H1 (cell line): Measurements from ENCODE around the gene HHAT. TPM values are rescaled to one million over a fixed set of nuclear protein-coding genes. Genes with fewer than 3 reads are reported as not detected.

ENCODE experiments used
- CTCF ChIA-PET: fragments of 300-600 bp; sonication (Branson Sonifier 250); formaldehyde crosslinking; loops from one replicate; lab custom pipeline; 2021; ENCODE audit not compliant: partially characterized antibody; lab: Charles Lee
- POLR2A ChIA-PET: fragments of 300-600 bp; sonication (Branson Sonifier 250); formaldehyde crosslinking; loops from one replicate; lab custom pipeline; 2021; ENCODE audit warnings: inconsistent platforms; ENCODE audit not compliant: partially characterized antibody; lab: Charles Lee
- DNase-seq, 2 experiments: peaks; one replicate each; pipeline versions ENCODE4 v3.0.0 to v3.0.0-alpha.2; 2010 to 2022; ENCODE audit warnings: low spot score in 2 of 2, low read depth in 1 of 2, mixed read lengths in 1 of 2
- FAIRE-seq: peaks from 2 replicates; lab custom pipeline; 2011; peaks lifted over from hg19 to GRCh38; lab: Jason Lieb, UNC
- H2AFZ ChIP-seq: 2 replicates; pipeline ENCODE4 v1.8.1; 2012; ENCODE audit warnings: low read length, inconsistent platforms
- H2AK5ac ChIP-seq: 2 replicates; pipeline ENCODE4 v1.6.1; 2013; ENCODE audit warnings: low read depth, low read length
- H2BK120ac ChIP-seq: replicated peaks from 2 replicates; pipeline ENCODE3; 2013; ENCODE audit warnings: low read depth, low read length, inconsistent platforms
- H2BK12ac ChIP-seq: 2 replicates; pipeline ENCODE4 v1.6.1; 2013; ENCODE audit warnings: low read depth, low read length
- H2BK15ac ChIP-seq: 2 replicates; pipeline ENCODE4 v1.6.1; 2013; ENCODE audit warnings: low read length
- H2BK20ac ChIP-seq: 2 replicates; pipeline ENCODE4 v1.6.1; 2013; ENCODE audit warnings: low read length
- H2BK5ac ChIP-seq: 2 replicates; pipeline ENCODE4 v1.6.1; 2013; ENCODE audit warnings: low read depth, low read length
- H3K14ac ChIP-seq: 2 replicates; pipeline ENCODE4 v1.6.1; 2013; ENCODE audit warnings: inconsistent platforms; ENCODE audit not compliant: insufficient read length
- H3K18ac ChIP-seq: 2 replicates; pipeline ENCODE4 v1.6.1; 2013; ENCODE audit warnings: low read length; ENCODE audit errors: extremely low read depth
- H3K23ac ChIP-seq: 2 replicates; pipeline ENCODE4 v1.6.1; 2013; ENCODE audit warnings: inconsistent platforms; ENCODE audit not compliant: insufficient read length
- H3K23me2 ChIP-seq: 2 replicates; pipeline ENCODE4 v1.6.1; 2013; ENCODE audit warnings: low read depth, low read length
- H3K27ac ChIP-seq: 2 replicates; pipeline ENCODE4 v1.6.1; 2011; ENCODE audit warnings: low read depth, low read length, inconsistent platforms
- H3K27me3 ChIP-seq, 4 experiments: replicated peaks in 1 of 4; 1 replicate in 1 of 4; 2 replicates in 3 of 4; pipeline versions ENCODE4 v1.6.1 to v1.8.1; 2011 to 2013; ENCODE audit warnings: low read length in 3 of 4, mild to moderate bottlenecking in 3 of 4, inconsistent platforms in 2 of 4, mixed read lengths in 2 of 4, moderate library complexity in 1 of 4; ENCODE audit not compliant: control insufficient read depth in 3 of 4, insufficient read depth in 3 of 4; ENCODE audit errors: extremely low read depth in 1 of 4
- H3K36me3 ChIP-seq, 4 experiments: 2 replicates each; pipeline versions ENCODE4 v1.6.1 to v1.8.1; 2011 to 2013; ENCODE audit warnings: mild to moderate bottlenecking in 4 of 4, low read length in 3 of 4, moderate library complexity in 2 of 4, control low read depth in 1 of 4, inconsistent platforms in 1 of 4; ENCODE audit not compliant: insufficient read depth in 4 of 4, control insufficient read depth in 2 of 4
- H3K4ac ChIP-seq: replicated peaks from 2 replicates; pipeline ENCODE3; 2013; ENCODE audit warnings: low read length, low read depth, mixed read lengths, inconsistent platforms; ENCODE audit not compliant: insufficient read length
- H3K4me1 ChIP-seq, 4 experiments: replicated peaks in 1 of 4; 1 replicate in 1 of 4; 2 replicates in 3 of 4; pipeline versions ENCODE4 v1.6.1 to v1.8.1; 2011 to 2013; ENCODE audit warnings: low read length in 3 of 4, inconsistent platforms in 2 of 4, mixed read lengths in 1 of 4; ENCODE audit not compliant: insufficient read depth in 4 of 4, control insufficient read depth in 3 of 4
- H3K4me2 ChIP-seq, 2 experiments: 2 replicates each; pipeline versions ENCODE4 v1.6.1 to v1.8.1; 2011 to 2013; ENCODE audit warnings: low read depth in 2 of 2, low read length in 2 of 2, control low read depth in 1 of 2, inconsistent platforms in 1 of 2, mild to moderate bottlenecking in 1 of 2; ENCODE audit not compliant: insufficient read depth in 1 of 2
- H3K4me3 ChIP-seq, 4 experiments: fragments of 200-600, 300-600 bp in 1 of 4; sonication (generic), shearing (Covaris generic), sonication (Bioruptor Twin) in 1 of 4; 2 replicates each; pipeline versions ENCODE4 v1.5.1 to v1.8.1; 2011 to 2016; ENCODE audit warnings: low read length in 4 of 4, low read depth in 3 of 4, control low read depth in 2 of 4, inconsistent platforms in 2 of 4, mild to moderate bottlenecking in 2 of 4, mixed read lengths in 1 of 4, moderate library complexity in 1 of 4; ENCODE audit not compliant: insufficient read depth in 2 of 4; ENCODE audit errors: extremely low read depth in 1 of 4
- H3K56ac ChIP-seq: replicated peaks from 2 replicates; pipeline ENCODE3; 2013; ENCODE audit warnings: low read depth, mild to moderate bottlenecking, mixed read lengths, low read length, inconsistent platforms; ENCODE audit not compliant: insufficient read length
- H3K79me1 ChIP-seq: 2 replicates; pipeline ENCODE4 v1.6.1; 2013; ENCODE audit warnings: low read depth, low read length, control low read depth
- H3K79me2 ChIP-seq, 2 experiments: 2 replicates each; pipeline versions ENCODE4 v1.6.1 to v1.8.1; 2012 to 2013; ENCODE audit warnings: low read length in 2 of 2, mild to moderate bottlenecking in 2 of 2, inconsistent platforms in 1 of 2; ENCODE audit not compliant: insufficient read depth in 2 of 2, control insufficient read depth in 1 of 2
- H3K9ac ChIP-seq, 4 experiments: replicated peaks in 1 of 4; 1 replicate in 1 of 4; 2 replicates in 3 of 4; pipeline versions ENCODE4 v1.6.1 to v1.8.1; 2011 to 2013; ENCODE audit warnings: low read depth in 3 of 4, low read length in 3 of 4, control low read depth in 2 of 4, mild to moderate bottlenecking in 2 of 4, moderate library complexity in 2 of 4, inconsistent platforms in 1 of 4; ENCODE audit errors: extremely low read depth in 1 of 4
- H3K9me3 ChIP-seq, 2 experiments: 2 replicates each; pipeline versions ENCODE4 v1.6.1 to v1.8.1; 2012 to 2013; ENCODE audit warnings: mild to moderate bottlenecking in 2 of 2, moderate library complexity in 2 of 2, control low read depth in 1 of 2, inconsistent platforms in 1 of 2, low read depth in 1 of 2, low read length in 1 of 2, mixed read lengths in 1 of 2; ENCODE audit not compliant: insufficient read depth in 2 of 2
- H4K20me1 ChIP-seq, 2 experiments: replicated peaks in 1 of 2; 2 replicates each; pipeline versions ENCODE3 to v1.8.1; 2011 to 2013; ENCODE audit warnings: inconsistent platforms in 2 of 2, low read length in 2 of 2, mild to moderate bottlenecking in 1 of 2; ENCODE audit not compliant: insufficient read depth in 2 of 2, control insufficient read depth in 1 of 2
- H4K5ac ChIP-seq: 2 replicates; pipeline ENCODE4 v1.6.1; 2013; ENCODE audit warnings: low read length, low read depth, mixed read lengths, inconsistent platforms; ENCODE audit not compliant: insufficient read length
- H4K8ac ChIP-seq: 2 replicates; pipeline ENCODE4 v1.8.0; 2013; ENCODE audit warnings: mild to moderate bottlenecking, moderate library complexity, low read length, inconsistent platforms; ENCODE audit not compliant: insufficient read depth; ENCODE audit errors: extremely low read depth
- H4K91ac ChIP-seq: replicated peaks from 2 replicates; pipeline ENCODE3; 2013; ENCODE audit warnings: low read length, mixed read lengths, inconsistent platforms; ENCODE audit not compliant: insufficient read length
- CHD1 ChIP-seq: IDR thresholded peaks from 2 replicates; pipeline ENCODE4 v1.6.1; 2012; ENCODE audit warnings: low read depth, low read length, improper control_type of control experiment
- CHD2 ChIP-seq: IDR thresholded peaks from 2 replicates; pipeline ENCODE4 v1.6.1; 2012; ENCODE audit warnings: low read length, improper control_type of control experiment
- EZH2 ChIP-seq: fragments of 200-600 bp; sonication (generic); IDR thresholded peaks from 2 replicates; pipeline ENCODE4 v1.7.1; 2012; ENCODE audit warnings: low read depth, mild to moderate bottlenecking, moderate library complexity, low read length, inconsistent platforms; ENCODE audit not compliant: severe bottlenecking
- HDAC6 ChIP-seq: IDR thresholded peaks from one replicate; pipeline ENCODE4 v1.7.1; 2012; ENCODE audit warnings: low read depth, mild to moderate bottlenecking, inconsistent platforms, low read length, moderate library complexity
- JUN ChIP-seq: IDR thresholded peaks from 2 replicates; pipeline ENCODE4 v1.6.1; 2011; ENCODE audit warnings: low read depth, mild to moderate bottlenecking, improper control_type of control experiment, low read length
- KDM4A ChIP-seq: IDR thresholded peaks from one replicate; pipeline ENCODE4 v1.7.1; 2012; ENCODE audit warnings: low read depth, mild to moderate bottlenecking, moderate library complexity, low read length, inconsistent platforms; ENCODE audit not compliant: severe bottlenecking
- MAFK ChIP-seq: IDR thresholded peaks from 2 replicates; pipeline ENCODE4 v1.6.1; 2012; ENCODE audit warnings: low read depth, mild to moderate bottlenecking, improper control_type of control experiment, low read length
- NANOG ChIP-seq: IDR thresholded peaks from 2 replicates; pipeline ENCODE4 v1.6.1; 2011; ENCODE audit warnings: low read length, low read depth, mild to moderate bottlenecking, inconsistent platforms; ENCODE audit not compliant: insufficient read depth, poor library complexity, severe bottlenecking
- RFX5 ChIP-seq: IDR thresholded peaks from 2 replicates; pipeline ENCODE4 v1.6.1; 2011; ENCODE audit warnings: low read depth, low read length, improper control_type of control experiment, borderline replicate concordance
- TAF1 ChIP-seq: IDR thresholded peaks from 2 replicates; pipeline ENCODE4 v1.6.1; 2011; ENCODE audit warnings: mild to moderate bottlenecking, low read depth, low read length
- WGBS, 2 experiments: shearing (Covaris generic) in 1 of 2; methylation state at CpG; one replicate each; pipeline versions ENCODE4 v1.1.6 to v1.1.7; 2013 to 2015; ENCODE audit warnings: low lambda C conversion rate in 2 of 2, mixed read lengths in 2 of 2, inconsistent platforms in 1 of 2, low coverage in 1 of 2, missing lambda C conversion rate in 1 of 2; ENCODE audit not compliant: insufficient replicate concordance in 2 of 2, insufficient coverage in 1 of 2, insufficient read length in 1 of 2; ENCODE audit errors: extremely low coverage in 1 of 2, missing lambda C conversion rate in 1 of 2; 5-methylcytosine and 5-hydroxymethylcytosine counted together
- polyA plus RNA-seq, 7 experiments: library from polyadenylated mRNA; depleted of rRNA in 3 of 7; stranded (reverse) in 5 of 7; unstranded in 2 of 7; fragments of >200 nt in 5 of 7; fragments of 200-250 nt in 2 of 7; gene quantifications; 1 replicate in 5 of 7; 2 replicates in 1 of 7; 4 replicates in 1 of 7; pipeline versions ENCODE4 v1.2.1 to v1.2.3, GENCODE V29; 2011 to 2013; ENCODE audit warnings: missing spikeins in 2 of 7, mixed read lengths in 2 of 7
- total RNA-seq: library from RNA; stranded (reverse); fragmentation: NEBNext Ultra II Directional; extraction: Animal tissue kit (Norgen Biotek cat#: 25700); gene quantifications from 2 replicates; pipeline ENCODE4 v1.2.1, GENCODE V29; 2021

HHAT gene
- total and polyA plus RNA-seq, 2 of the 8 experiments (the other 6 are each of a cell fraction or from before 2014, with no cell fraction given) = 0.15 to 0.51 TPM

DNA sequence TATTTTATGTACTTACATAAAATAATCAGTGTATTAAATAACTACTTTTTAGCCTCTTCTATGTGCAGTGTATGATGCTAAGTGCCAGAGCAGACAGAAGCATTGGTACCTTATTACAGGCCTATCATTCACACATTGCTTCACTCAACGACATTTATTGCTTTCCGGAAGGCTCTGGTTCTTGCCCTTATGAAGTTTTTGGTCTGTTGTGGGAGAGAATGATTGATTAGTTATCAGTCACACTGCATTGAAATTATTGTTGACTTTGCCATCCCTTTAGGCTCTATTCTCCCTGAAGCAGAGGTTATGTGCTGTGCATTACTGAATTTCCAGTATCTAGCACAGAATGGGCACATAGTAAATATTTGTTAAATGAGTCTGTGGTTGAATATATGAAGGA, 178.0 kb downstream of the HHAT start:
- no peak overlapping the region for H3K9ac ChIP-seq
- H3K56ac ChIP-seq = no peak overlapping the region
- H3K79me2 ChIP-seq = no peaks in the 10 kb centered on the region
- no peak overlapping the region for H3K23ac ChIP-seq
- no peak overlapping the region for H3K4ac ChIP-seq
- H3K18ac ChIP-seq = no peak overlapping the region
- no peak overlapping the region for H2BK120ac ChIP-seq
- no peaks in the 10 kb centered on the region for H3K4me1 ChIP-seq
- H3K27me3 ChIP-seq = no peaks in the 10 kb centered on the region
- no peak overlapping the region for H4K91ac ChIP-seq
- 94% methylated on average over 2 of the region's 2 CpGs; no CpG with 5 or more reads in 1 of the 2 experiments for WGBS, 2 experiments
- no peak overlapping the region for H3K14ac ChIP-seq
- H3K9me3 ChIP-seq = no peaks in the 10 kb centered on the region
- H2BK20ac ChIP-seq = no peak overlapping the region
- H2BK5ac ChIP-seq = no peak overlapping the region
- POLR2A ChIA-PET = no interaction called here
- no peak overlapping the region for H2BK12ac ChIP-seq
- H3K79me1 ChIP-seq = no peaks in the 10 kb centered on the region
- CTCF ChIA-PET = no interaction called here
- no peak overlapping the region for H2BK15ac ChIP-seq
- H4K20me1 ChIP-seq = no peaks in the 10 kb centered on the region
- no peaks in the 10 kb centered on the region for H3K23me2 ChIP-seq
- H3K27ac ChIP-seq = no peak overlapping the region
- no peak overlapping the region for H2AK5ac ChIP-seq
- H2AFZ ChIP-seq = no peak overlapping the region
- H3K4me2 ChIP-seq = no peak overlapping the region
- TF ChIP-seq TAF1 = no peak
- TF ChIP-seq KDM4A = no peak
- TF ChIP-seq JUN = no peak
- TF ChIP-seq NANOG = no peak
- TF ChIP-seq MAFK = no peak
- TF ChIP-seq CHD1 = no peak
- no peak for TF ChIP-seq HDAC6
- no peak for TF ChIP-seq RFX5
- no peak for TF ChIP-seq CHD2
- TF ChIP-seq EZH2 = no peak
- no peak overlapping the region for H3K4me3 ChIP-seq
- no peaks in the 10 kb centered on the region for H3K36me3 ChIP-seq
- no peak for DNase-seq
- no peak overlapping the region for H4K5ac ChIP-seq
- no peak overlapping the region for H4K8ac ChIP-seq
- FAIRE-seq = no peak
